CD4-positive, alpha-beta T cell treated with Interleukin-4 for 1 hour (primary cell): Measurements from ENCODE around the gene RING1.

Experiments
- DNase-seq, 2 donors: peaks; one replicate each; pipeline ENCODE4 v3.0.0-alpha.2; 2020 to 2022

RING1 gene

GRCh38 chr6:33172688-33173534 lies 35.4 kb upstream of the RING1 start:
- DNase-seq: no peak

GRCh38 chr6:33173535-33174180 lies 34.6 kb upstream of the RING1 start:
- DNase-seq: no peak

- no peak for DNase-seq
Observed at GRCh38 chr6:33174784-33175183, 33.5 kb upstream of the RING1 start.

- no peak for DNase-seq
Observed at GRCh38 chr6:33175436-33176069, 32.7 kb upstream of the RING1 start.

- no peak for DNase-seq
Observed at GRCh38 chr6:33176906-33177305, 31.4 kb upstream of the RING1 start.

GRCh38 chr6:33177552-33178446 lies 30.5 kb upstream of the RING1 start:
- no peak for DNase-seq

GRCh38 chr6:33178755-33179475 lies 29.4 kb upstream of the RING1 start:
- no peak for DNase-seq

GRCh38 chr6:33181141-33181540 lies 27.2 kb upstream of the RING1 start:
- no peak for DNase-seq

GRCh38 chr6:33183071-33183683 lies 25.1 kb upstream of the RING1 start:
- peak in 1 of 2 donors; percentile 33 for DNase-seq

- no peak for DNase-seq
Observed at GRCh38 chr6:33185190-33185589, 23.1 kb upstream of the RING1 start.

- DNase-seq: no peak
Observed at GRCh38 chr6:33185654-33186187, 22.6 kb upstream of the RING1 start.

- no peak for DNase-seq
Observed at GRCh38 chr6:33187809-33188208, 20.5 kb upstream of the RING1 start.

- no peak for DNase-seq
Observed at GRCh38 chr6:33189164-33189563, 19.1 kb upstream of the RING1 start.

- no peak for DNase-seq
Observed at GRCh38 chr6:33189625-33190448, 18.5 kb upstream of the RING1 start.

- DNase-seq: no peak
Observed at GRCh38 chr6:33190504-33191107, 17.7 kb upstream of the RING1 start.

- no peak for DNase-seq
Observed at GRCh38 chr6:33191383-33192104, 16.8 kb upstream of the RING1 start.

GRCh38 chr6:33192105-33192646 lies 16.1 kb upstream of the RING1 start, which contains the start of gene COL11A2:
COL11A2 (minus strand) TSS chr6:33192467; CDS start chr6:33192240, 227 bp downstream.
- peak in 1 of 2 donors; percentile 46 for DNase-seq

- peak; percentile 31 to 32 for DNase-seq
Observed at GRCh38 chr6:33192671-33193602, 15.4 kb upstream of the RING1 start.
